ENCODE measurements around the gene NOL7.

The NOL7 gene

GRCh38 chr6:13579911-13580310 is 35.2 kb upstream of the NOL7 start:
- H3K36me3 ChIP-seq (replicated peaks; ENCODE audit: low read depth, low read length), result no peaks in the 10 kb centered on the region
- no peaks in the 10 kb centered on the region for H3K27me3 ChIP-seq (ENCODE audit: low read depth, low read length)
- H3K9me3 ChIP-seq (ENCODE audit: insufficient read depth, low read length), result no peaks in the 10 kb centered on the region
- no peak overlapping the region for H3K9ac ChIP-seq (ENCODE audit: low read length)
- no peak overlapping the region for H3K4me2 ChIP-seq (ENCODE audit: low read length)
- H3K4me3 ChIP-seq (ENCODE audit: low read length), result no peak overlapping the region
- peaks cover 3% of the 10 kb centered on the region; the same call in 1 of the 2 replicates for H3K4me1 ChIP-seq (ENCODE audit: low read length)
- H2AFZ ChIP-seq (ENCODE audit: low read depth, low read length), result no peak overlapping the region
- TF ChIP-seq CTCF (IDR thresholded peaks at IDR 0.05; ENCODE audit: low read depth, low read length), result no peak
- TF ChIP-seq EZH2phosphoT487 (IDR thresholded peaks at IDR 0.05; ENCODE audit: low read depth), result no peak
- no peaks in the 10 kb centered on the region for H4K20me1 ChIP-seq (ENCODE audit: insufficient read depth, low read length)
- H3K27ac ChIP-seq (ENCODE audit: low read length), result no peak overlapping the region
- no peaks in the 10 kb centered on the region for H3K79me2 ChIP-seq (ENCODE audit: low read length)

GRCh38 chr6:13581700-13582229 is 33.4 kb upstream of the NOL7 start:
- no peaks in the 10 kb centered on the region for H3K9me3 ChIP-seq (ENCODE audit: insufficient read depth, low read length)
- TF ChIP-seq CTCF (IDR thresholded peaks at IDR 0.05; ENCODE audit: low read depth, low read length) (no peak), EZH2phosphoT487 (IDR thresholded peaks at IDR 0.05; ENCODE audit: low read depth) (no peak)

GRCh38 chr6:13586603-13587542 is 28.3 kb upstream of the NOL7 start:
- TF ChIP-seq CTCF (IDR thresholded peaks at IDR 0.05; ENCODE audit: low read depth, low read length) (no peak), EZH2phosphoT487 (IDR thresholded peaks at IDR 0.05; ENCODE audit: low read depth) (no peak)
- no peaks in the 10 kb centered on the region for H4K20me1 ChIP-seq (ENCODE audit: insufficient read depth, low read length)

More at GRCh38 chr6:13581700-13582229, 33.4 kb upstream of the NOL7 start:
- no peaks in the 10 kb centered on the region for H4K20me1 ChIP-seq (ENCODE audit: insufficient read depth, low read length)
- no peak overlapping the region for H3K4me2 ChIP-seq (ENCODE audit: low read length)
- H3K27me3 ChIP-seq (ENCODE audit: low read depth, low read length), result no peaks in the 10 kb centered on the region
- H3K4me3 ChIP-seq (ENCODE audit: low read length), result no peak overlapping the region
- no peak overlapping the region for H3K27ac ChIP-seq (ENCODE audit: low read length)
- no peaks in the 10 kb centered on the region for H3K36me3 ChIP-seq (replicated peaks; ENCODE audit: low read depth, low read length)
- no peaks in the 10 kb centered on the region for H3K4me1 ChIP-seq (ENCODE audit: low read length)
- H2AFZ ChIP-seq (ENCODE audit: low read depth, low read length), result no peak overlapping the region
- H3K9ac ChIP-seq (ENCODE audit: low read length), result no peak overlapping the region
- no peaks in the 10 kb centered on the region for H3K79me2 ChIP-seq (ENCODE audit: low read length)

GRCh38 chr6:13589801-13590200 is 25.3 kb upstream of the NOL7 start:
- no peaks in the 10 kb centered on the region for H4K20me1 ChIP-seq (ENCODE audit: insufficient read depth, low read length)
- no peaks in the 10 kb centered on the region for H3K4me1 ChIP-seq (ENCODE audit: low read length)
- TF ChIP-seq CTCF (IDR thresholded peaks at IDR 0.05; ENCODE audit: low read depth, low read length), result no peak
- no peak for TF ChIP-seq EZH2phosphoT487 (IDR thresholded peaks at IDR 0.05; ENCODE audit: low read depth)
- H3K79me2 ChIP-seq (ENCODE audit: low read length), result no peaks in the 10 kb centered on the region
- H3K27me3 ChIP-seq (ENCODE audit: low read depth, low read length), result no peaks in the 10 kb centered on the region
- H2AFZ ChIP-seq (ENCODE audit: low read depth, low read length), result no peak overlapping the region
- H3K36me3 ChIP-seq (replicated peaks; ENCODE audit: low read depth, low read length), result no peaks in the 10 kb centered on the region
- H3K4me3 ChIP-seq (ENCODE audit: low read length), result no peak overlapping the region
- no peaks in the 10 kb centered on the region for H3K9me3 ChIP-seq (ENCODE audit: insufficient read depth, low read length)
- H3K4me2 ChIP-seq (ENCODE audit: low read length), result no peak overlapping the region
- no peak overlapping the region for H3K27ac ChIP-seq (ENCODE audit: low read length)
- no peak overlapping the region for H3K9ac ChIP-seq (ENCODE audit: low read length)

More at GRCh38 chr6:13586603-13587542, 28.3 kb upstream of the NOL7 start:
- Histone ChIP-seq H3K36me3 (replicated peaks; ENCODE audit: low read depth, low read length) (no peaks in the 10 kb centered on the region), H3K4me2 (ENCODE audit: low read length) (no peak overlapping the region), H3K9ac (ENCODE audit: low read length) (no peak overlapping the region), H2AFZ (ENCODE audit: low read depth, low read length) (no peak overlapping the region), H3K27me3 (ENCODE audit: low read depth, low read length) (no peaks in the 10 kb centered on the region), H3K4me1 (ENCODE audit: low read length) (no peaks in the 10 kb centered on the region), H3K79me2 (ENCODE audit: low read length) (no peaks in the 10 kb centered on the region), H3K27ac (ENCODE audit: low read length) (no peak overlapping the region), H3K9me3 (ENCODE audit: insufficient read depth, low read length) (no peaks in the 10 kb centered on the region), H3K4me3 (ENCODE audit: low read length) (no peak overlapping the region)

All from OCI-LY3 (cell line).